ENCODE measurements around the gene CRCP.

CRCP gene

DNA sequence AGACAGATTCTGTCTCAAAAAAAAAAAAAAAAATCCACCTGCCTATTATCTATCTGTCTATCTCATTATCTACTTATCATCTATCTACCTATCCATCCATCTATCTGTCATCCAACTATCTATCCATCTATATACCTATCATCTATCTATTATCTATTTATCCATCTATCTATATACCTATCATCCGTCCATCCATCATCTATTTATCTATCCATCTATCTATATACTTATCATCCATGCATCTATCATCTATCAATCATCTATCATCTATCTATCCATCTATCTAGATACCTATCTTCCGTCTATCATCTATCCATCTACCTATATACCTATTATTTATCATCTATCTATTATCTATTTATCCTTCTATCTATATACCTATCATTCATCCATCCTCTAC is 74.0 kb downstream of the CRCP start:
- DNase-seq, result no peak

DNA sequence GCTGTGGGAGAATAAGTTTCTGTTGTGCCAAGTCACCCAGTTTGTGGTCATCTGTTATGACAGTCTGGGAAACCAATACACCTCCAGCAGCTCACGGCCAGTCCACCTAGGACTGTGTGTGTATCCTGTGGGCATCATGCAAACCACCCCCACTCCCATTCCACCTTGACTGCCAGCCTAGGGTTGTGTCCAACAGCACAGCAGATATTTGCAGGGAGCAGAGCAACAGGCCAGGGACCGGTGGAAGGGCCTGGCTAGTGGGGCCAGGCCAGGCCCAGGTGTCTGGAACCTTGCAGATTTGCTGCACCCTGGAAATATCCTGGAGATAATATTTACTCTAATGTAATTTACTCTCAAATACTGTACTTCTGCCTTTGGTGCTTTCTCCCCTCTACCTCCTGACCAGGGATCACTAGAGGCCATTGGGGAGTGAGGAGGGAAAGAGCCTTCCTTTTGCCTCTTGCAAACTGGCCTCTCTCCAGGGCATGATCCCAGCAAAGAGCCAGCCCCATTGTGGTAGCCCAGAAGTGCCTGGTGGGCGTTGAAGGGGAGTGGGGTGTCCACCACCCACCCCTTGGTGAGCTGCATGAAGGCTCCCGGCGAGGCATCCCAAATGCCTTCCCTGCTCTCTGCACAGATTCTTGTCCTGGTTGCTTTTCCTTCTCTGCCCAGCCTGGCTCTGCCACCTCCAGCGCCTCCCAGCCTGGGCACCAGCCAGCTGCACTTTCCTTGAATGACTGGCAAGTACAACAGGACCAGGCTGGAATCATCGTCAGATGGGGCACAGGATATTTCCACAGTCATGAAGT is 75.3 kb downstream of the CRCP start:
- no peak for DNase-seq

DNA sequence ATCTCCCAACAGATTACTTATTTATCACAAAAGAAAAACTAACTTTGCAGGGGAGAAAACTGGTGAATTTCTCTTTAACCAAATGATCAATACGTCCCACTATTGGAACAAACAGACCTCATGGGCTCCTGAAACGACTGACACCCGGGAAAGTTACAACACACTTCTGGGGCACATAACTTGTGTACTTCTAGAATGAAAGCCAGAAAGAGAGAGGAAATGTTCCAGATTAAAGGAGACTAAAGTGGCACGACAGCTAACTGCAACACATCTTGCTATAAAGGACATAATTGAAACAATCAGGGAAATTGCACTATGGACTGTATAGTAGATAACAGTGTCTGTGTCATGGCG is 75.8 kb downstream of the CRCP start:
- DNase-seq, result no peak

GRCh38 chr7:66193146-66193725 is 78.6 kb downstream of the CRCP start:
- no peak for DNase-seq

- no peak for DNase-seq
These were observed 83.8 kb downstream of the CRCP start for GRCh38 chr7:66198469-66198868.

GRCh38 chr7:66198956-66199355 is 84.3 kb downstream of the CRCP start:
- no peak for DNase-seq

DNA sequence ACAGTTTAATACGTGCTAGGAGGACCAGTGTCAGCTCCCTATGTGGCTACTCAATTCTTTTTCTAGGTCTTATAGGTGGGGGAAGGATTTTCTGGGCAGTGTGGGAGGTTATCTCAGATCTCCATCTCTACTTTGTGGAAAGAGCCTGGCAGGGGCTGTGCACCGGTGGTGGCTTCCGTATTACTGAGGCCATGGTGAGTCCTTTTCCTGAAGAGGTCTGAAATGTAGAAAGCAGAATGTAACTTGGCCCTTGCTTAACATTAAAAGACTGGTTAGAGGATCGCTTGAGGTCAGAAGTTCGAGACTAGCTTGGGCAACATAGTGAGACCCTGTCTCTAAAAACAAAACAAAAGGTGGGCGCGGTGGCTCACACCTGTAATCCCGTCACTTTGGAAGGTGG is 87.8 kb downstream of the CRCP start:
- no peak for DNase-seq
